HepG2 (cell line): ENCODE results near the gene SYDE1. TPM values are rescaled to one million over a fixed set of nuclear protein-coding genes. Genes with fewer than 3 reads are reported as not detected.

Source experiments
- ATF1 ChIP-seq: IDR thresholded peaks from 2 replicates; pipeline ENCODE4 v1.6.1; 2016; ENCODE audit warnings: mild to moderate bottlenecking, control low read depth
- EZH2 ChIP-seq: conservative IDR thresholded peaks from 2 replicates; pipeline ENCODE4 v1.6.1; 2012; ENCODE audit warnings: mild to moderate bottlenecking, low read depth, low read length, moderate library complexity
- GATA4 ChIP-seq: sonication (generic); IDR thresholded peaks from 2 replicates; pipeline ENCODE4 v1.6.1; 2016; ENCODE audit warnings: antibody characterized with exemption, low read depth, borderline replicate concordance
- KLF12 ChIP-seq: sonication (generic); formaldehyde crosslinking; IDR thresholded peaks from 2 replicates; pipeline ENCODE4 v1.4.0; 2020; ENCODE audit warnings: missing genetic modification reagents, borderline replicate concordance
- MLLT10 ChIP-seq: sonication (generic); formaldehyde crosslinking; IDR thresholded peaks from 2 replicates; pipeline ENCODE4 v1.4.0; 2020; ENCODE audit warnings: missing genetic modification reagents
- TCF12 ChIP-seq, 2 experiments: fragments of 450-650 bp in 1 of 2; sonication (generic) in 1 of 2; formaldehyde crosslinking in 1 of 2; IDR thresholded peaks; 2 replicates each; pipeline versions ENCODE4 v1.6.1 to v1.8.0; 2017 to 2022; ENCODE audit warnings: antibody characterized with exemption in 1 of 2, mild to moderate bottlenecking in 1 of 2, missing genetic modification reagents in 1 of 2, moderate library complexity in 1 of 2
- ZNF230 ChIP-seq: sonication (generic); formaldehyde crosslinking; IDR thresholded peaks from 2 replicates; pipeline ENCODE4 v1.4.0; 2020; ENCODE audit warnings: mild to moderate bottlenecking, missing genetic modification reagents
- polyA plus RNA-seq, 8 experiments: library from polyadenylated mRNA; depleted of rRNA in 3 of 8; stranded (reverse) in 7 of 8; unstranded in 1 of 8; fragments of >200 nt; fragmentation: Illumina TruSeq in 4 of 8; extraction: Trizol in 4 of 8; gene quantifications; 2 replicates each; pipeline versions ENCODE4 v1.2.1 to v1.2.3, GENCODE V29; 2011 to 2016; ENCODE audit warnings: low read depth in 4 of 8, missing spikeins in 1 of 8, mixed read lengths in 1 of 8; ENCODE audit not compliant: insufficient read depth in 1 of 8
- total RNA-seq, 5 experiments: library from RNA; depleted of rRNA; stranded (reverse); fragments of >200 nt; fragmentation: Illumina TruSeq; extraction: Trizol; gene quantifications; 2 replicates each; pipeline ENCODE4 v1.2.3, GENCODE V29; 2016; ENCODE audit warnings: low read depth in 1 of 5
- TF ChIP-seq, protein P1 (sequence below): sonication (generic); formaldehyde crosslinking; IDR thresholded peaks from 2 replicates; pipeline ENCODE4 v1.9.0; 2021; ENCODE audit warnings: mild to moderate bottlenecking, missing genetic modification reagents
- TF ChIP-seq, protein P2 (sequence below), 2 experiments: fragments of 450-650 bp in 1 of 2; sonication (generic) in 1 of 2; formaldehyde crosslinking; IDR thresholded peaks; 2 replicates each; pipeline versions ENCODE4 v1.5.0 to v1.8.0; 2020 to 2022; ENCODE audit warnings: mild to moderate bottlenecking in 1 of 2, missing genetic modification reagents in 1 of 2
- TF ChIP-seq, protein P3 (sequence below): sonication (generic); formaldehyde crosslinking; IDR thresholded peaks from 2 replicates; pipeline ENCODE4 v1.4.0; 2020; ENCODE audit warnings: missing genetic modification reagents; ENCODE audit errors: not compliant biosample characterization
- TF ChIP-seq, protein P4 (sequence below): sonication (generic); formaldehyde crosslinking; IDR thresholded peaks from 2 replicates; pipeline ENCODE4 v1.8.0; 2022; ENCODE audit warnings: missing genetic modification reagents, low read depth, mild to moderate bottlenecking, borderline replicate concordance
- TF ChIP-seq, protein P5 (sequence below): sonication (generic); formaldehyde crosslinking; IDR thresholded peaks from 2 replicates; pipeline ENCODE4 v1.8.0; 2022; ENCODE audit warnings: mild to moderate bottlenecking, missing genetic modification reagents, moderate library complexity

The SYDE1 gene
- total and polyA plus RNA-seq, 2 of the 13 experiments (the other 11 are each of a cell fraction or from before 2014, with no cell fraction given): 4.3 to 13.6 TPM

DNA sequence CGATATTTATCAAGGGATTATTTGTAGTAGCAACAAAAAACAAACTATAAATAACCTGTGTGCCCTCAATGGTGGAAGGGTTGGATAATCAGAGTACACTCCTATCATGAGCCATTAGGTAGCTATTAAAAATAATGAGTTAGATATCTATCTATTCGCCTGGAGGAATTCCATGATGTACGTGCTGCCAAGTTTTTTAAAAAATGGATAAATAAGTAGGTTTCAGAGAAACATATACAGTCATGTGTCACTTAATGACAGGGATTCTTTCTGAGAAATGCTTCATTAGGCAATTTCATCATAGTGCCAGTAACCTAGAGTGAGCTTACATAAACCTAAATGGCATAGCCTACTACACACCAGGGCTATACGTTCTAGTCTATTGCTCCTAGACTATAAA, 31.4 kb upstream of the SYDE1 start (continued):
- TF ChIP-seq, protein P1, sequence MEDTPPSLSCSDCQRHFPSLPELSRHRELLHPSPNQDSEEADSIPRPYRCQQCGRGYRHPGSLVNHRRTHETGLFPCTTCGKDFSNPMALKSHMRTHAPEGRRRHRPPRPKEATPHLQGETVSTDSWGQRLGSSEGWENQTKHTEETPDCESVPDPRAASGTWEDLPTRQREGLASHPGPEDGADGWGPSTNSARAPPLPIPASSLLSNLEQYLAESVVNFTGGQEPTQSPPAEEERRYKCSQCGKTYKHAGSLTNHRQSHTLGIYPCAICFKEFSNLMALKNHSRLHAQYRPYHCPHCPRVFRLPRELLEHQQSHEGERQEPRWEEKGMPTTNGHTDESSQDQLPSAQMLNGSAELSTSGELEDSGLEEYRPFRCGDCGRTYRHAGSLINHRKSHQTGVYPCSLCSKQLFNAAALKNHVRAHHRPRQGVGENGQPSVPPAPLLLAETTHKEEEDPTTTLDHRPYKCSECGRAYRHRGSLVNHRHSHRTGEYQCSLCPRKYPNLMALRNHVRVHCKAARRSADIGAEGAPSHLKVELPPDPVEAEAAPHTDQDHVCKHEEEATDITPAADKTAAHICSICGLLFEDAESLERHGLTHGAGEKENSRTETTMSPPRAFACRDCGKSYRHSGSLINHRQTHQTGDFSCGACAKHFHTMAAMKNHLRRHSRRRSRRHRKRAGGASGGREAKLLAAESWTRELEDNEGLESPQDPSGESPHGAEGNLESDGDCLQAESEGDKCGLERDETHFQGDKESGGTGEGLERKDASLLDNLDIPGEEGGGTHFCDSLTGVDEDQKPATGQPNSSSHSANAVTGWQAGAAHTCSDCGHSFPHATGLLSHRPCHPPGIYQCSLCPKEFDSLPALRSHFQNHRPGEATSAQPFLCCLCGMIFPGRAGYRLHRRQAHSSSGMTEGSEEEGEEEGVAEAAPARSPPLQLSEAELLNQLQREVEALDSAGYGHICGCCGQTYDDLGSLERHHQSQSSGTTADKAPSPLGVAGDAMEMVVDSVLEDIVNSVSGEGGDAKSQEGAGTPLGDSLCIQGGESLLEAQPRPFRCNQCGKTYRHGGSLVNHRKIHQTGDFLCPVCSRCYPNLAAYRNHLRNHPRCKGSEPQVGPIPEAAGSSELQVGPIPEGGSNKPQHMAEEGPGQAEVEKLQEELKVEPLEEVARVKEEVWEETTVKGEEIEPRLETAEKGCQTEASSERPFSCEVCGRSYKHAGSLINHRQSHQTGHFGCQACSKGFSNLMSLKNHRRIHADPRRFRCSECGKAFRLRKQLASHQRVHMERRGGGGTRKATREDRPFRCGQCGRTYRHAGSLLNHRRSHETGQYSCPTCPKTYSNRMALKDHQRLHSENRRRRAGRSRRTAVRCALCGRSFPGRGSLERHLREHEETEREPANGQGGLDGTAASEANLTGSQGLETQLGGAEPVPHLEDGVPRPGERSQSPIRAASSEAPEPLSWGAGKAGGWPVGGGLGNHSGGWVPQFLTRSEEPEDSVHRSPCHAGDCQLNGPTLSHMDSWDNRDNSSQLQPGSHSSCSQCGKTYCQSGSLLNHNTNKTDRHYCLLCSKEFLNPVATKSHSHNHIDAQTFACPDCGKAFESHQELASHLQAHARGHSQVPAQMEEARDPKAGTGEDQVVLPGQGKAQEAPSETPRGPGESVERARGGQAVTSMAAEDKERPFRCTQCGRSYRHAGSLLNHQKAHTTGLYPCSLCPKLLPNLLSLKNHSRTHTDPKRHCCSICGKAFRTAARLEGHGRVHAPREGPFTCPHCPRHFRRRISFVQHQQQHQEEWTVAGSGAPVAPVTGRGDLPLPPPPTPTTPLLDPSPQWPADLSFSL (CRISPR knock-in tag): no peak
- no peak for TF ChIP-seq ATF1
- TF ChIP-seq, protein P2, sequence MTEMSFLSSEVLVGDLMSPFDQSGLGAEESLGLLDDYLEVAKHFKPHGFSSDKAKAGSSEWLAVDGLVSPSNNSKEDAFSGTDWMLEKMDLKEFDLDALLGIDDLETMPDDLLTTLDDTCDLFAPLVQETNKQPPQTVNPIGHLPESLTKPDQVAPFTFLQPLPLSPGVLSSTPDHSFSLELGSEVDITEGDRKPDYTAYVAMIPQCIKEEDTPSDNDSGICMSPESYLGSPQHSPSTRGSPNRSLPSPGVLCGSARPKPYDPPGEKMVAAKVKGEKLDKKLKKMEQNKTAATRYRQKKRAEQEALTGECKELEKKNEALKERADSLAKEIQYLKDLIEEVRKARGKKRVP (CRISPR knock-in tag; IDR thresholded peaks at IDR 0.05): no peak
- TF ChIP-seq ZNF230 (CRISPR knock-in tag): no peak
- no peak for TF ChIP-seq TCF12 (IDR thresholded peaks at IDR 0.05)
- TF ChIP-seq TCF12 (CRISPR knock-in tag; IDR thresholded peaks at IDR 0.05): no peak
- TF ChIP-seq, protein P3, sequence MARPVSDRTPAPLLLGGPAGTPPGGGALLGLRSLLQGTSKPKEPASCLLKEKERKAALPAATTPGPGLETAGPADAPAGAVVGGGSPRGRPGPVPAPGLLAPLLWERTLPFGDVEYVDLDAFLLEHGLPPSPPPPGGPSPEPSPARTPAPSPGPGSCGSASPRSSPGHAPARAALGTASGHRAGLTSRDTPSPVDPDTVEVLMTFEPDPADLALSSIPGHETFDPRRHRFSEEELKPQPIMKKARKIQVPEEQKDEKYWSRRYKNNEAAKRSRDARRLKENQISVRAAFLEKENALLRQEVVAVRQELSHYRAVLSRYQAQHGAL (CRISPR knock-in tag): no peak
- TF ChIP-seq, protein P4, sequence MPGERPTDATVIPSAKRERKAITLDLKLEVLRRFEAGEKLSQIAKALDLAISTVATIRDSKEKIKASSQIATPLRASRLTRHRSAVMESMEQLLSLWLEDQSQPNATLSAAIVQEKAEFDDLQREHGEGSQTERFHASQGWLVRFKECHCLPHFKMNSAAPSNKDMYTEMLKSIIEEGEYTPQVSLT (CRISPR knock-in tag): no peak
- TF ChIP-seq KLF12 (CRISPR knock-in tag): no peak
- no peak for TF ChIP-seq EZH2
- TF ChIP-seq, protein P5, sequence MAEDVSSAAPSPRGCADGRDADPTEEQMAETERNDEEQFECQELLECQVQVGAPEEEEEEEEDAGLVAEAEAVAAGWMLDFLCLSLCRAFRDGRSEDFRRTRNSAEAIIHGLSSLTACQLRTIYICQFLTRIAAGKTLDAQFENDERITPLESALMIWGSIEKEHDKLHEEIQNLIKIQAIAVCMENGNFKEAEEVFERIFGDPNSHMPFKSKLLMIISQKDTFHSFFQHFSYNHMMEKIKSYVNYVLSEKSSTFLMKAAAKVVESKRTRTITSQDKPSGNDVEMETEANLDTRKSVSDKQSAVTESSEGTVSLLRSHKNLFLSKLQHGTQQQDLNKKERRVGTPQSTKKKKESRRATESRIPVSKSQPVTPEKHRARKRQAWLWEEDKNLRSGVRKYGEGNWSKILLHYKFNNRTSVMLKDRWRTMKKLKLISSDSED (CRISPR knock-in tag): no peak
- TF ChIP-seq MLLT10 (CRISPR knock-in tag): no peak
- TF ChIP-seq GATA4: no peak
